ENCODE results near the gene SHISA3. TPM values are rescaled to one million over a fixed set of nuclear protein-coding genes. Genes with fewer than 3 reads are reported as not detected.
"Not testable (repeated sequence)": the region's sequence is repeated elsewhere in the genome, so short reads cannot be mapped to it uniquely, and the experiment has no call there.

SHISA3 gene
- total RNA-seq, 1 experiment from 2014 or later = 29.5 TPM

GRCh38 chr4:42369489-42369888 is 27.8 kb upstream of the SHISA3 start:
- DNase-seq (no peak), ATAC-seq (no peak)
- ChIA-PET CTCF (no interaction called here), POLR2A (ENCODE audit: unreplicated experiment) (no interaction called here)
- H3K9ac ChIP-seq (ENCODE audit: low read length) = no peak overlapping the region
- no peak for TF ChIP-seq EZH2phosphoT487 (IDR thresholded peaks at IDR 0.05; ENCODE audit: borderline replicate concordance, low read length)
- no peak for TF ChIP-seq CTCF (conservative IDR thresholded peaks at IDR 0.05; ENCODE audit: low read depth, low read length)
- TF ChIP-seq EZH2 (IDR thresholded peaks at IDR 0.05; ENCODE audit: low read length, unreplicated experiment) = no peak
- no peak overlapping the region for H2AFZ ChIP-seq (ENCODE audit: low read length)
- no peaks in the 10 kb centered on the region for H4K20me1 ChIP-seq (ENCODE audit: low read length)
- H3K9me2 ChIP-seq (replicated peaks; ENCODE audit: low read length) = no peaks in the 10 kb centered on the region
- no peak overlapping the region for H3K4me2 ChIP-seq (ENCODE audit: low read length)
- H3K27ac ChIP-seq (ENCODE audit: low read length) = no peak overlapping the region
- H3K4me3 ChIP-seq (ENCODE audit: low read length) = no peak overlapping the region
- no peaks in the 10 kb centered on the region for H3F3A ChIP-seq (ENCODE audit: low read length, unreplicated experiment)
- no peaks in the 10 kb centered on the region for H3K9me3 ChIP-seq (ENCODE audit: low read length)
- BruUV-seq (replicated peaks) = no TSS peak
- intact Hi-C loops (cut with micrococcal nuclease) = no loop called here
- H3K4me1 ChIP-seq (ENCODE audit: insufficient read depth, low read length) = no peaks in the 10 kb centered on the region
- H3K36me3 ChIP-seq (ENCODE audit: low read depth, low read length) = no peaks in the 10 kb centered on the region
- no peaks in the 10 kb centered on the region for H3K79me2 ChIP-seq (ENCODE audit: low read length)
- H3K27me3 ChIP-seq (ENCODE audit: low read length) = no peaks in the 10 kb centered on the region

GRCh38 chr4:42371305-42372252 is 25.7 kb upstream of the SHISA3 start:
- intact Hi-C loops (cut with micrococcal nuclease) = loop anchor here (1.0 to 5.0 kb wide), 4 partner anchors 25 to 149 kb away; partner anchors contain the start of gene SHISA3
- no peak overlapping the region for H3K4me3 ChIP-seq (ENCODE audit: low read length)
- BruUV-seq (replicated peaks) = no TSS peak
- no peaks in the 10 kb centered on the region for H3K9me2 ChIP-seq (replicated peaks; ENCODE audit: low read length)
- peak; percentile 80 for ATAC-seq
- H4K20me1 ChIP-seq (ENCODE audit: low read length) = no peaks in the 10 kb centered on the region
- TF ChIP-seq EZH2phosphoT487 (IDR thresholded peaks at IDR 0.05; ENCODE audit: borderline replicate concordance, low read length) = no peak
- peak; percentile 68 for TF ChIP-seq CTCF (conservative IDR thresholded peaks at IDR 0.05; ENCODE audit: low read depth, low read length)
- no peak for TF ChIP-seq EZH2 (IDR thresholded peaks at IDR 0.05; ENCODE audit: low read length, unreplicated experiment)
- H3K4me1 ChIP-seq (ENCODE audit: insufficient read depth, low read length) = no peaks in the 10 kb centered on the region
- H2AFZ ChIP-seq (ENCODE audit: low read length) = no peak overlapping the region
- ChIA-PET POLR2A (ENCODE audit: unreplicated experiment) (interaction anchor here (0.6 to 0.9 kb wide), 3 partner anchors 25 to 307 kb away, joined by 3 to 11 read pairs (median 3); partner anchors contain the start of gene SHISA3), CTCF (interaction anchor here (0.6 to 1.2 kb wide), 7 partner anchors 12 to 486 kb away, joined by 3 to 18 read pairs (median 4); no protein-coding TSS in a partner anchor)
- peak; percentile 77 for DNase-seq
- H3K4me2 ChIP-seq (ENCODE audit: low read length) = no peak overlapping the region
- H3K79me2 ChIP-seq (ENCODE audit: low read length) = no peaks in the 10 kb centered on the region
- no peaks in the 10 kb centered on the region for H3K9me3 ChIP-seq (ENCODE audit: low read length)
- no peaks in the 10 kb centered on the region for H3F3A ChIP-seq (ENCODE audit: low read length, unreplicated experiment)
- no peaks in the 10 kb centered on the region for H3K27me3 ChIP-seq (ENCODE audit: low read length)
- no peaks in the 10 kb centered on the region for H3K36me3 ChIP-seq (ENCODE audit: low read depth, low read length)
- H3K27ac ChIP-seq (ENCODE audit: low read length) = no peak overlapping the region
- H3K9ac ChIP-seq (ENCODE audit: low read length) = no peak overlapping the region

- H3K27me3 ChIP-seq (ENCODE audit: low read length); H3K4me1 ChIP-seq (ENCODE audit: insufficient read depth, low read length); H3K9me2 ChIP-seq (replicated peaks; ENCODE audit: low read length); H2AFZ ChIP-seq (ENCODE audit: low read length); H3K36me3 ChIP-seq (ENCODE audit: low read depth, low read length); H3K4me3 ChIP-seq (ENCODE audit: low read length); ATAC-seq; BruUV-seq (replicated peaks); H3K79me2 ChIP-seq (ENCODE audit: low read length); H3K9ac ChIP-seq (ENCODE audit: low read length); H3K9me3 ChIP-seq (ENCODE audit: low read length); H3K4me2 ChIP-seq (ENCODE audit: low read length); H3K27ac ChIP-seq (ENCODE audit: low read length); H4K20me1 ChIP-seq (ENCODE audit: low read length); DNase-seq; H3F3A ChIP-seq (ENCODE audit: low read length, unreplicated experiment); CTCF ChIA-PET; POLR2A ChIA-PET (ENCODE audit: unreplicated experiment): not testable (repeated sequence)
- intact Hi-C loops (cut with micrococcal nuclease) = loop anchor here (5.0 kb wide), 1 partner anchor 40 kb away; no protein-coding TSS in a partner anchor
Observed at GRCh38 chr4:42372303-42372702, 25.0 kb upstream of the SHISA3 start.
